Natural killer cell (primary cell): ENCODE results near the gene TAF1. TPM values are rescaled to one million over a fixed set of nuclear protein-coding genes. Genes with fewer than 3 reads are reported as not detected.
A peak's percentile ranks its signal among the peaks of the same experiment; 100 is the strongest.

Experiments used
- ATAC-seq, 3 donors: fragments of 150-1000 bp in 2 of 3; fragments of 200-7000 bp in 1 of 3; cut with Tn5 transposase; 1 replicate in 1 of 3; 2 replicates in 2 of 3; pipeline ENCODE4 v1.10.0; 2021; ENCODE audit warnings: mild to moderate bottlenecking in 2 of 3, moderate library complexity in 2 of 3
- DNase-seq, 2 donors: peaks; one replicate each; pipeline versions ENCODE4 v3.0.0 to v3.0.0-alpha.2; 2013 to 2021; ENCODE audit warnings: mixed read lengths in 1 of 2
- H3K27ac ChIP-seq: one replicate; pipeline ENCODE4 v1.5.1; 2013; ENCODE audit warnings: mild to moderate bottlenecking, low read length
- H3K27me3 ChIP-seq: one replicate; pipeline ENCODE4 v1.6.1; 2013; ENCODE audit warnings: low read length; ENCODE audit not compliant: control insufficient read depth, insufficient read depth
- H3K36me3 ChIP-seq: one replicate; pipeline ENCODE4 v1.6.1; 2013; ENCODE audit warnings: low read length; ENCODE audit not compliant: control insufficient read depth, insufficient read depth
- H3K4me1 ChIP-seq: one replicate; pipeline ENCODE4 v1.6.1; 2013; ENCODE audit warnings: low read length; ENCODE audit not compliant: control insufficient read depth, insufficient read depth
- H3K4me3 ChIP-seq: one replicate; pipeline ENCODE4 v1.5.1; 2013; ENCODE audit warnings: low read length
- H3K9me3 ChIP-seq: one replicate; pipeline ENCODE4 v1.6.1; 2013; ENCODE audit warnings: low read length; ENCODE audit not compliant: control insufficient read depth, insufficient read depth
- H3K27ac Mint-ChIP-seq, 2 donors: one replicate each; pipeline ENCODE4 v1.8.0; 2022; ENCODE audit warnings: mild to moderate bottlenecking in 2 of 2, mixed read lengths in 2 of 2, moderate library complexity in 1 of 2
- H3K27me3 Mint-ChIP-seq, 2 donors: one replicate each; pipeline ENCODE4 v1.8.0; 2022; ENCODE audit warnings: low read depth in 2 of 2, mixed read lengths in 2 of 2
- H3K36me3 Mint-ChIP-seq: one replicate; pipeline ENCODE4 v1.8.0; 2022; ENCODE audit warnings: mixed read lengths
- H3K4me1 Mint-ChIP-seq, 2 donors: one replicate each; pipeline ENCODE4 v1.8.0; 2022; ENCODE audit warnings: mixed read lengths in 2 of 2
- H3K4me3 Mint-ChIP-seq: one replicate; pipeline ENCODE4 v1.8.0; 2022; ENCODE audit warnings: mild to moderate bottlenecking, moderate library complexity, mixed read lengths
- H3K9me3 Mint-ChIP-seq, 2 donors: one replicate each; pipeline ENCODE4 v1.8.0; 2022; ENCODE audit warnings: mixed read lengths in 2 of 2
- CTCF ChIP-seq: fragments of 200-600 bp; IDR thresholded peaks from one replicate; pipeline ENCODE4 v1.8.0; 2022; ENCODE audit warnings: antibody characterized with exemption
- WGBS: methylation state at CpG from one replicate; pipeline ENCODE4 v1.1.7; 2013; ENCODE audit warnings: missing lambda C conversion rate; ENCODE audit not compliant: insufficient coverage; 5-methylcytosine and 5-hydroxymethylcytosine counted together
- intact Hi-C: fragments of 100-400 bp; cut with micrococcal nuclease; formaldehyde crosslinking; loops from one replicate; pipeline ENCODE4 v1.14.2; 2022
- total RNA-seq, 4 donors: library from RNA; stranded (reverse); fragments of 120-200 nt in 1 of 4; gene quantifications; one replicate each; pipeline versions ENCODE4 v1.2.3 to v1.2.4, GENCODE V29; 2013 to 2022

The TAF1 gene
- total RNA-seq, 3 donors from 2014 or later (not counting 1 experiment from before 2014, with no cell fraction given), result 89.5 to 94.5 (median 94.2) TPM

GRCh38 chrX:71420686-71421085 is 54.5 kb downstream of the TAF1 start:
- 99% methylated on average over 10 of the region's 20 CpGs for WGBS
- TF ChIP-seq CTCF, result no peak

GRCh38 chrX:71432733-71433132 is 66.6 kb downstream of the TAF1 start:
- WGBS, result no CpG with 5 or more reads among the region's 1 CpG
- H3K27ac ChIP-seq, result no peak overlapping the region
- H3K27me3 Mint-ChIP-seq, result no peaks in the 10 kb centered on the region
- TF ChIP-seq CTCF, result no peak
- ATAC-seq (no peak), DNase-seq (no peak)
- no peaks in the 10 kb centered on the region for H3K9me3 Mint-ChIP-seq
- no peak overlapping the region for H3K4me3 ChIP-seq
- H3K9me3 ChIP-seq, result no peaks in the 10 kb centered on the region
- H3K27ac Mint-ChIP-seq, result peak overlapping the region in 1 of 2 donors; percentile 27
- peaks cover 9% of the 10 kb centered on the region for H3K36me3 ChIP-seq
- intact Hi-C loops, result no loop called here
- no peaks in the 10 kb centered on the region for H3K4me1 Mint-ChIP-seq
- H3K4me1 ChIP-seq, result no peaks in the 10 kb centered on the region
- H3K4me3 Mint-ChIP-seq, result no peak overlapping the region
- H3K27me3 ChIP-seq, result no peaks in the 10 kb centered on the region
- H3K36me3 Mint-ChIP-seq, result no peaks in the 10 kb centered on the region

More at GRCh38 chrX:71420686-71421085, 54.5 kb downstream of the TAF1 start:
- Mint-ChIP-seq H3K27me3 (no peaks in the 10 kb centered on the region), H3K4me1 (no peaks in the 10 kb centered on the region), H3K9me3 (no peaks in the 10 kb centered on the region), H3K27ac (no peak overlapping the region), H3K36me3 (no peaks in the 10 kb centered on the region), H3K4me3 (no peak overlapping the region)
- DNase-seq (no peak), ATAC-seq (no peak)
- Histone ChIP-seq H3K9me3 (no peaks in the 10 kb centered on the region), H3K27ac (no peak overlapping the region), H3K4me1 (no peaks in the 10 kb centered on the region), H3K27me3 (no peaks in the 10 kb centered on the region), H3K4me3 (no peak overlapping the region), H3K36me3 (peaks cover 42% of the 10 kb centered on the region)
- intact Hi-C loops, result no loop called here

GRCh38 chrX:71438750-71439149 is 72.6 kb downstream of the TAF1 start:
- Mint-ChIP-seq H3K4me1 (peaks cover 0 to 5% of the 10 kb centered on the region in 2 donors), H3K27ac (peak overlapping the region in 1 of 2 donors; percentile 17), H3K4me3 (no peak overlapping the region), H3K9me3 (no peaks in the 10 kb centered on the region), H3K36me3 (no peaks in the 10 kb centered on the region), H3K27me3 (no peaks in the 10 kb centered on the region)
- Histone ChIP-seq H3K9me3 (no peaks in the 10 kb centered on the region), H3K27ac (no peak overlapping the region), H3K4me3 (no peak overlapping the region), H3K4me1 (no peaks in the 10 kb centered on the region), H3K36me3 (peaks cover 6% of the 10 kb centered on the region), H3K27me3 (no peaks in the 10 kb centered on the region)
- DNase-seq (no peak), ATAC-seq (no peak)
- 84% methylated on average over 5 of the region's 6 CpGs for WGBS
- intact Hi-C loops, result no loop called here
- TF ChIP-seq CTCF, result no peak

GRCh38 chrX:71439420-71439819 is 73.3 kb downstream of the TAF1 start:
- WGBS, result 80% methylated on average over 1 of the region's 3 CpGs
- no peak for TF ChIP-seq CTCF
- H3K27ac ChIP-seq, result no peak overlapping the region

More at GRCh38 chrX:71439420-71439819, 73.3 kb downstream of the TAF1 start:
- intact Hi-C loops, result no loop called here
- ATAC-seq (no peak), DNase-seq (no peak)
- Mint-ChIP-seq H3K4me3 (no peak overlapping the region), H3K27ac (peak overlapping the region in 1 of 2 donors; percentile 80), H3K27me3 (no peaks in the 10 kb centered on the region), H3K9me3 (no peaks in the 10 kb centered on the region), H3K4me1 (peaks cover 0 to 5% of the 10 kb centered on the region in 2 donors), H3K36me3 (no peaks in the 10 kb centered on the region)
- no peaks in the 10 kb centered on the region for H3K27me3 ChIP-seq
- no peaks in the 10 kb centered on the region for H3K4me1 ChIP-seq
- peaks cover 5% of the 10 kb centered on the region for H3K36me3 ChIP-seq
- H3K9me3 ChIP-seq, result no peaks in the 10 kb centered on the region
- no peak overlapping the region for H3K4me3 ChIP-seq
